ENCODE data around the gene H6PD. TPM values are rescaled to one million over a fixed set of nuclear protein-coding genes. Genes with fewer than 3 reads are reported as not detected.

The H6PD gene
- total and polyA plus RNA-seq, 4 experiments from 2014 or later: 5.5 to 18.8 (median 15.7) TPM

GRCh38 chr1:9312168-9312720 is 77.7 kb downstream of the H6PD start:
- Mint-ChIP-seq H3K9me3 (peaks cover 0 to 1% (median 0%) of the 10 kb centered on the region in 8 donors), H3K4me1 (peaks cover 17 to 26% (median 20%) of the 10 kb centered on the region in 4 donors), H3K36me3 (no peaks in the 10 kb centered on the region), H3K4me3 (no peak overlapping the region), H3K27ac (peak overlapping the region in 1 of 7 donors; percentile 46), H3K27me3 (no peaks in the 10 kb centered on the region)
- Histone ChIP-seq H3K4me1 (ENCODE audit: insufficient read depth, low read length) (peaks cover 11% of the 10 kb centered on the region), H3K36me3 (ENCODE audit: insufficient read depth, low read length) (no peaks in the 10 kb centered on the region), H3K9me3 (ENCODE audit: control insufficient read depth in 1 of 2, low read length in 2 of 2) (no peaks in the 10 kb centered on the region), H3K27me3 (ENCODE audit: insufficient read depth, low read length) (no peaks in the 10 kb centered on the region), H3K27ac (ENCODE audit: low read depth, low read length) (no peak overlapping the region), H3K4me3 (ENCODE audit: low read length in 2 of 2) (no peak overlapping the region)
- ChIA-PET CTCF (ENCODE audit: partially characterized antibody) (no interaction called here), POLR2A (ENCODE audit: partially characterized antibody) (no interaction called here)
- no peak for DNase-seq
- intact Hi-C loops (cut with micrococcal nuclease): no loop called here

- no peak overlapping the region for H3K27ac ChIP-seq (ENCODE audit: low read depth, low read length)
- Mint-ChIP-seq H3K27me3 (no peaks in the 10 kb centered on the region), H3K4me1 (peaks cover 15 to 28% (median 21%) of the 10 kb centered on the region in 4 donors), H3K36me3 (no peaks in the 10 kb centered on the region), H3K9me3 (peaks cover 0 to 1% (median 0%) of the 10 kb centered on the region in 8 donors), H3K27ac (no peak overlapping the region), H3K4me3 (no peak overlapping the region)
- peaks cover 11% of the 10 kb centered on the region for H3K4me1 ChIP-seq (ENCODE audit: insufficient read depth, low read length)
- ChIA-PET CTCF (ENCODE audit: partially characterized antibody) (no interaction called here), POLR2A (ENCODE audit: partially characterized antibody) (no interaction called here)
- intact Hi-C loops (cut with micrococcal nuclease): no loop called here
- no peaks in the 10 kb centered on the region for H3K27me3 ChIP-seq (ENCODE audit: insufficient read depth, low read length)
- no peak for DNase-seq
- no peaks in the 10 kb centered on the region for H3K9me3 ChIP-seq (ENCODE audit: control insufficient read depth in 1 of 2, low read length in 2 of 2)
- H3K36me3 ChIP-seq (ENCODE audit: insufficient read depth, low read length): no peaks in the 10 kb centered on the region
- no peak overlapping the region for H3K4me3 ChIP-seq (ENCODE audit: low read length in 2 of 2)
Observed at GRCh38 chr1:9313576-9313975, 79.0 kb downstream of the H6PD start.

- Histone ChIP-seq H3K4me3 (ENCODE audit: low read length in 2 of 2) (no peak overlapping the region), H3K4me1 (ENCODE audit: insufficient read depth, low read length) (peaks cover 11% of the 10 kb centered on the region), H3K9me3 (ENCODE audit: control insufficient read depth in 1 of 2, low read length in 2 of 2) (no peaks in the 10 kb centered on the region), H3K27ac (ENCODE audit: low read depth, low read length) (no peak overlapping the region), H3K27me3 (ENCODE audit: insufficient read depth, low read length) (no peaks in the 10 kb centered on the region), H3K36me3 (ENCODE audit: insufficient read depth, low read length) (no peaks in the 10 kb centered on the region)
- Mint-ChIP-seq H3K27ac (peak overlapping the region in 1 of 7 donors; percentile 27), H3K4me3 (peak overlapping the region in 1 of 8 donors; percentile 13), H3K27me3 (no peaks in the 10 kb centered on the region), H3K4me1 (peaks cover 15 to 28% (median 19%) of the 10 kb centered on the region in 4 donors), H3K36me3 (no peaks in the 10 kb centered on the region), H3K9me3 (peaks cover 0 to 1% (median 0%) of the 10 kb centered on the region in 8 donors)
- intact Hi-C loops (cut with micrococcal nuclease): no loop called here
- ChIA-PET CTCF (ENCODE audit: partially characterized antibody) (interaction anchor here (1.5 kb wide), 1 partner anchor 24 kb away, joined by 4 read pairs; no protein-coding TSS in a partner anchor), POLR2A (ENCODE audit: partially characterized antibody) (no interaction called here)
- DNase-seq: no peak
Observed at GRCh38 chr1:9314111-9314510, 79.5 kb downstream of the H6PD start.

- POLR2A ChIA-PET (ENCODE audit: partially characterized antibody): interaction anchor here (1.0 kb wide), 1 partner anchor 112 kb away, joined by 3 read pairs; no protein-coding TSS in a partner anchor
- Histone ChIP-seq H3K4me3 (ENCODE audit: low read length in 2 of 2) (no peak overlapping the region), H3K4me1 (ENCODE audit: insufficient read depth, low read length) (peaks cover 11% of the 10 kb centered on the region), H3K27me3 (ENCODE audit: insufficient read depth, low read length) (no peaks in the 10 kb centered on the region), H3K36me3 (ENCODE audit: insufficient read depth, low read length) (no peaks in the 10 kb centered on the region), H3K9me3 (ENCODE audit: control insufficient read depth in 1 of 2, low read length in 2 of 2) (no peaks in the 10 kb centered on the region), H3K27ac (ENCODE audit: low read depth, low read length) (no peak overlapping the region)
- Mint-ChIP-seq H3K36me3 (no peaks in the 10 kb centered on the region), H3K9me3 (peaks cover 0 to 1% (median 0%) of the 10 kb centered on the region in 8 donors), H3K27me3 (no peaks in the 10 kb centered on the region), H3K27ac (peak overlapping the region in 3 of 7 donors; percentile 27 to 68 (median 51)), H3K4me3 (peak overlapping the region in 7 of 8 donors; percentile 13 to 65 (median 49)), H3K4me1 (peaks cover 15 to 28% (median 18%) of the 10 kb centered on the region in 4 donors)
- intact Hi-C loops (cut with micrococcal nuclease): no loop called here
- CTCF ChIA-PET (ENCODE audit: partially characterized antibody): interaction anchor here (1.2 to 1.5 kb wide), 2 partner anchors 25 to 141 kb away, joined by 4 to 6 read pairs; no protein-coding TSS in a partner anchor
- DNase-seq: no peak
Observed at GRCh38 chr1:9314711-9315379, 80.3 kb downstream of the H6PD start.

GRCh38 chr1:9315411-9316079 is 81.0 kb downstream of the H6PD start:
- no peaks in the 10 kb centered on the region for H3K27me3 ChIP-seq (ENCODE audit: insufficient read depth, low read length)
- Mint-ChIP-seq H3K9me3 (peaks cover 0 to 1% (median 0%) of the 10 kb centered on the region in 8 donors), H3K4me3 (peak overlapping the region in 7 of 8 donors; percentile 13 to 65 (median 49)), H3K27me3 (no peaks in the 10 kb centered on the region), H3K27ac (peak overlapping the region in 5 of 7 donors; percentile 7 to 74 (median 51)), H3K36me3 (no peaks in the 10 kb centered on the region), H3K4me1 (peaks cover 15 to 28% (median 17%) of the 10 kb centered on the region in 4 donors)
- no peaks in the 10 kb centered on the region for H3K36me3 ChIP-seq (ENCODE audit: insufficient read depth, low read length)
- H3K4me1 ChIP-seq (ENCODE audit: insufficient read depth, low read length): peaks cover 11% of the 10 kb centered on the region
- ChIA-PET CTCF (ENCODE audit: partially characterized antibody) (interaction anchor here (1.2 to 1.5 kb wide), 2 partner anchors 26 to 140 kb away, joined by 4 to 6 read pairs; no protein-coding TSS in a partner anchor), POLR2A (ENCODE audit: partially characterized antibody) (interaction anchor here (1.0 kb wide), 1 partner anchor 111 kb away, joined by 3 read pairs; no protein-coding TSS in a partner anchor)
- H3K9me3 ChIP-seq (ENCODE audit: control insufficient read depth in 1 of 2, low read length in 2 of 2): no peaks in the 10 kb centered on the region
- no peak overlapping the region for H3K27ac ChIP-seq (ENCODE audit: low read depth, low read length)
- peak in 1 of 5 donors; percentile 5 for DNase-seq
- intact Hi-C loops (cut with micrococcal nuclease): no loop called here
- H3K4me3 ChIP-seq (ENCODE audit: low read length in 2 of 2): no peak overlapping the region

- no peaks in the 10 kb centered on the region for H3K27me3 Mint-ChIP-seq
- peak overlapping the region in 2 of 8 donors; percentile 29 to 55 for H3K4me3 Mint-ChIP-seq
- peak overlapping the region in 1 of 7 donors; percentile 74 for H3K27ac Mint-ChIP-seq
Observed at GRCh38 chr1:9316080-9316444, 81.5 kb downstream of the H6PD start.

GRCh38 chr1:9316512-9316911 is 81.9 kb downstream of the H6PD start:
- DNase-seq: no peak
- Histone ChIP-seq H3K4me1 (ENCODE audit: insufficient read depth, low read length) (peaks cover 11% of the 10 kb centered on the region), H3K36me3 (ENCODE audit: insufficient read depth, low read length) (no peaks in the 10 kb centered on the region), H3K9me3 (ENCODE audit: control insufficient read depth in 1 of 2, low read length in 2 of 2) (no peaks in the 10 kb centered on the region), H3K27me3 (ENCODE audit: insufficient read depth, low read length) (no peaks in the 10 kb centered on the region), H3K4me3 (ENCODE audit: low read length in 2 of 2) (no peak overlapping the region), H3K27ac (ENCODE audit: low read depth, low read length) (no peak overlapping the region)
- ChIA-PET CTCF (ENCODE audit: partially characterized antibody) (no interaction called here), POLR2A (ENCODE audit: partially characterized antibody) (no interaction called here)
- no peaks in the 10 kb centered on the region for H3K27me3 Mint-ChIP-seq
- H3K9me3 Mint-ChIP-seq: peaks cover 0 to 1% (median 0%) of the 10 kb centered on the region in 8 donors
- H3K36me3 Mint-ChIP-seq: no peaks in the 10 kb centered on the region
- no peak overlapping the region for H3K4me3 Mint-ChIP-seq
- intact Hi-C loops (cut with micrococcal nuclease): no loop called here
- no peak overlapping the region for H3K27ac Mint-ChIP-seq
- peaks cover 15 to 28% (median 17%) of the 10 kb centered on the region in 4 donors for H3K4me1 Mint-ChIP-seq

More at GRCh38 chr1:9316080-9316444, 81.5 kb downstream of the H6PD start:
- Histone ChIP-seq H3K4me3 (ENCODE audit: low read length in 2 of 2) (no peak overlapping the region), H3K27ac (ENCODE audit: low read depth, low read length) (no peak overlapping the region), H3K27me3 (ENCODE audit: insufficient read depth, low read length) (no peaks in the 10 kb centered on the region), H3K36me3 (ENCODE audit: insufficient read depth, low read length) (no peaks in the 10 kb centered on the region), H3K4me1 (ENCODE audit: insufficient read depth, low read length) (peaks cover 11% of the 10 kb centered on the region), H3K9me3 (ENCODE audit: control insufficient read depth in 1 of 2, low read length in 2 of 2) (no peaks in the 10 kb centered on the region)
- Mint-ChIP-seq H3K4me1 (peaks cover 15 to 28% (median 17%) of the 10 kb centered on the region in 4 donors), H3K9me3 (peaks cover 0 to 1% (median 0%) of the 10 kb centered on the region in 8 donors), H3K36me3 (no peaks in the 10 kb centered on the region)
- no peak for DNase-seq
- intact Hi-C loops (cut with micrococcal nuclease): no loop called here
- ChIA-PET CTCF (ENCODE audit: partially characterized antibody) (no interaction called here), POLR2A (ENCODE audit: partially characterized antibody) (no interaction called here)

All from CD4-positive, alpha-beta memory T cell (primary cell).